HepG2 (cell line): Measurements from ENCODE around the gene MIB2. TPM values are rescaled to one million over a fixed set of nuclear protein-coding genes. Genes with fewer than 3 reads are reported as not detected.

Experiments
- CBX1 ChIP-seq: IDR thresholded peaks from one replicate; pipeline ENCODE4 v1.6.1; 2016; ENCODE audit warnings: antibody characterized with exemption, low read depth
- E2F5 ChIP-seq: sonication (generic); formaldehyde crosslinking; conservative IDR thresholded peaks from 2 replicates; pipeline ENCODE4 v1.4.0; 2020; ENCODE audit warnings: missing genetic modification reagents
- EEA1 ChIP-seq: sonication (generic); formaldehyde crosslinking; IDR thresholded peaks from 2 replicates; pipeline ENCODE4 v1.5.1; 2020; ENCODE audit warnings: mild to moderate bottlenecking, missing genetic modification reagents, borderline replicate concordance
- FOXJ3 ChIP-seq: sonication (generic); formaldehyde crosslinking; IDR thresholded peaks from 2 replicates; pipeline ENCODE4 v1.4.0; 2020; ENCODE audit warnings: missing genetic modification reagents, mild to moderate bottlenecking, borderline replicate concordance
- LCORL ChIP-seq, 2 experiments: fragments of 450-650 bp in 1 of 2; sonication (generic) in 1 of 2; formaldehyde crosslinking in 1 of 2; IDR thresholded peaks; 2 replicates each; pipeline versions ENCODE4 v1.5.0 to v1.6.1; 2017 to 2020; ENCODE audit warnings: antibody characterized with exemption in 1 of 2, missing genetic modification reagents in 1 of 2
- LRRFIP1 ChIP-seq: sonication (generic); formaldehyde crosslinking; conservative IDR thresholded peaks from 2 replicates; pipeline ENCODE4 v1.4.0; 2020; ENCODE audit warnings: missing genetic modification reagents
- PRMT3 ChIP-seq: sonication (generic); formaldehyde crosslinking; IDR thresholded peaks from 2 replicates; pipeline ENCODE4 v1.8.1; 2022; ENCODE audit warnings: low read depth, mild to moderate bottlenecking, moderate library complexity, missing genetic modification reagents, borderline replicate concordance
- SNAPC4 ChIP-seq: sonication (generic); formaldehyde crosslinking; IDR thresholded peaks from 2 replicates; pipeline ENCODE4 v1.4.0; 2020; ENCODE audit warnings: mild to moderate bottlenecking, missing genetic modification reagents
- ZBTB42 ChIP-seq: sonication (generic); formaldehyde crosslinking; IDR thresholded peaks from 2 replicates; pipeline ENCODE4 v1.5.0; 2020; ENCODE audit warnings: mild to moderate bottlenecking, missing genetic modification reagents
- ZNF101 ChIP-seq: sonication (generic); formaldehyde crosslinking; IDR thresholded peaks from 2 replicates; pipeline ENCODE4 v1.4.0; 2020; ENCODE audit warnings: mild to moderate bottlenecking, low read depth, missing genetic modification reagents, borderline replicate concordance
- ZNF138 ChIP-seq: sonication (generic); formaldehyde crosslinking; IDR thresholded peaks from 2 replicates; pipeline ENCODE4 v1.5.0; 2020; ENCODE audit warnings: mild to moderate bottlenecking, low read depth, missing genetic modification reagents
- ZNF546 ChIP-seq: sonication (generic); formaldehyde crosslinking; conservative IDR thresholded peaks from 2 replicates; pipeline ENCODE4 v1.8.1; 2023; ENCODE audit warnings: mild to moderate bottlenecking, missing genetic modification reagents
- ZNF547 ChIP-seq: sonication (generic); formaldehyde crosslinking; IDR thresholded peaks from 2 replicates; pipeline ENCODE4 v1.5.1; 2020; ENCODE audit warnings: mild to moderate bottlenecking, missing genetic modification reagents
- polyA plus RNA-seq, 8 experiments: library from polyadenylated mRNA; depleted of rRNA in 3 of 8; stranded (reverse) in 7 of 8; unstranded in 1 of 8; fragments of >200 nt; fragmentation: Illumina TruSeq in 4 of 8; extraction: Trizol in 4 of 8; gene quantifications; 2 replicates each; pipeline versions ENCODE4 v1.2.1 to v1.2.3, GENCODE V29; 2011 to 2016; ENCODE audit warnings: low read depth in 4 of 8, missing spikeins in 1 of 8, mixed read lengths in 1 of 8; ENCODE audit not compliant: insufficient read depth in 1 of 8
- total RNA-seq, 5 experiments: library from RNA; depleted of rRNA; stranded (reverse); fragments of >200 nt; fragmentation: Illumina TruSeq; extraction: Trizol; gene quantifications; 2 replicates each; pipeline ENCODE4 v1.2.3, GENCODE V29; 2016; ENCODE audit warnings: low read depth in 1 of 5

The MIB2 gene
- total and polyA plus RNA-seq, 2 of the 13 experiments (the other 11 are each of a cell fraction or from before 2014, with no cell fraction given), result 19.9 to 30.4 TPM

DNA sequence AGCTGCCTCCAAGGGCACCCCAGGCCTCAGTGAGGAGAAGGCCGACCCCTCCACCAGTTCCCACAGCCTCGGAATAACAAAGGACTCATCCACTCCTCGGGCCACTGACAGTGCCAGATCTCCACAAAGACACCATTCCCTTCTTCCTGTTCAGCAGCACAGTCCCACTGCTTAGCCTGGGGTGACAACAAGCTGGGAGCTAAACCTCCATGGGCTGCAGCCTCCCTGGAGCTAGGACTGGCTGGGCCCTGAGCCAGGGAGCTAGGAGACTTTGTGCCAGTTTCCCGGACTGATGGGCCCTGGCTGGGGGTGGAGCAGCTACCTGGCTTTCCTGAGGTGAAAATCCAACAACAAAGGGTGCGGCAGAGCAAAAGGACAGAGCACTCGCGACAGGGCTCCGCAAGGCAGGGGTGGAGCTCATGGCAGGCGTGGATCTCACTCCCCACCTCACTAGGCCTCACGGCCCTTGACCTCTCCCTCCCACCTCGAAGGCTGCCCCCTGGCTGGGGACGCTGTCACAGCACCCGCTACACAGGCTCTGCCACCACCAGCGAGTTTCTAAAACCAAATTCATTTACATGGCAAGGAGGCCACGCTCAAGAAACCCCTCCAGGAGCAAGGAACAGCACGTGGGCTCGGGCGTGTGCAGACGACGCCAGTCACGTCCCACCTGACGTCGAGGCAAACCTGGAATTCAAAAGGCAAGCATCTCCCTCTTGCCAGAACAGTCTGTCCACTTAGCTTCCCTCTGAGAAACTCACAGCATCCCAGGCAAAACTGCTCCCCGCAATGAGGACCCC, 63.5 kb downstream of the MIB2 start (continued):
- TF ChIP-seq SNAPC4 (CRISPR knock-in tag), result peak; percentile 70; the same call in 1 of the 2 replicates
- no peak for TF ChIP-seq EEA1 (CRISPR knock-in tag)
- no peak for TF ChIP-seq LRRFIP1 (CRISPR knock-in tag)
- no peak for TF ChIP-seq ZNF546 (CRISPR knock-in tag)
- TF ChIP-seq FOXJ3 (CRISPR knock-in tag), result 0 out of 2 replicates have a peak, but pooled peaks have one; percentile 4
- TF ChIP-seq LCORL (IDR thresholded peaks at IDR 0.05), result no peak
- TF ChIP-seq LCORL (CRISPR knock-in tag; IDR thresholded peaks at IDR 0.05), result no peak
- TF ChIP-seq E2F5 (CRISPR knock-in tag), result no peak
- TF ChIP-seq ZNF138 (CRISPR knock-in tag), result no peak
- no peak for TF ChIP-seq PRMT3
- TF ChIP-seq ZNF547 (CRISPR knock-in tag), result peak; percentile 33; the same call in 1 of the 2 replicates
- no peak for TF ChIP-seq ZNF101 (CRISPR knock-in tag)
- TF ChIP-seq ZBTB42 (CRISPR knock-in tag), result 0 out of 2 replicates have a peak, but pooled peaks have one; percentile 37
- TF ChIP-seq CBX1, result no peak
